HEK293 (cell line): ENCODE data around the gene TLR10.

Experiments used
- CTCF ChIA-PET: fragments of 350-600 bp; formaldehyde crosslinking; extraction: SDS; loops from one replicate; lab custom pipeline; 2021; ENCODE audit warnings: antibody characterized with exemption; lab: Yijun Ruan, JAX
- POLR2A ChIA-PET: fragments of 300-600 bp; formaldehyde crosslinking; extraction: SDS; loops from one replicate; lab custom pipeline; 2020; ENCODE audit warnings: antibody characterized with exemption, inconsistent platforms; lab: Yijun Ruan, JAX
- H3K27ac ChIP-seq: fragments of 200-500 bp; sonication (Bioruptor generic); 2 replicates; pipeline ENCODE4 v1.5.1; 2014; ENCODE audit warnings: low read depth, low read length, control low read depth, inconsistent platforms; ENCODE audit errors: extremely low read depth
- H3K36me3 ChIP-seq, 2 experiments: fragments of 200-500 bp in 1 of 2; sonication (Bioruptor generic) in 1 of 2; 1 replicate in 1 of 2; 2 replicates in 1 of 2; pipeline ENCODE4 v1.5.1; 2014 to 2017; ENCODE audit warnings: inconsistent platforms in 2 of 2, low read length in 2 of 2; ENCODE audit not compliant: control insufficient read depth in 2 of 2, insufficient read depth in 1 of 2
- H3K4me1 ChIP-seq: fragments of 200-500 bp; sonication (Bioruptor generic); 2 replicates; pipeline ENCODE4 v1.5.1; 2014; ENCODE audit warnings: mild to moderate bottlenecking, low read length, inconsistent platforms; ENCODE audit not compliant: control insufficient read depth, insufficient read depth
- H3K4me3 ChIP-seq: 2 replicates; pipeline ENCODE4 v1.5.1; 2011; ENCODE audit warnings: low read depth, mild to moderate bottlenecking, control low read depth, low read length, moderate library complexity
- H3K9me3 ChIP-seq: fragments of 200-500 bp; sonication (Bioruptor generic); 2 replicates; pipeline ENCODE4 v1.5.1; 2014; ENCODE audit warnings: low read depth, low read length, inconsistent platforms; ENCODE audit not compliant: control insufficient read depth, insufficient read depth
- ATF2 ChIP-seq: fragments of 450-650 bp; formaldehyde crosslinking; IDR thresholded peaks from 2 replicates; pipeline ENCODE4 v1.5.1; 2016; ENCODE audit warnings: missing biosample characterization, missing genetic modification characterization, low read depth
- BCL11A ChIP-seq: fragments of 450-650 bp; formaldehyde crosslinking; IDR thresholded peaks from 2 replicates; pipeline ENCODE4 v1.5.1; 2016; ENCODE audit warnings: low read depth, missing biosample characterization, missing genetic modification characterization
- GFI1B ChIP-seq: fragments of 450-650 bp; formaldehyde crosslinking; IDR thresholded peaks from 2 replicates; pipeline ENCODE4 v1.5.1; 2016; ENCODE audit warnings: missing biosample characterization, missing genetic modification characterization
- GLI4 ChIP-seq: fragments of 450-650 bp; formaldehyde crosslinking; IDR thresholded peaks from 2 replicates; pipeline ENCODE4 v1.5.1; 2016; ENCODE audit warnings: missing biosample characterization, missing genetic modification characterization
- GLIS2 ChIP-seq: fragments of 450-650 bp; formaldehyde crosslinking; IDR thresholded peaks from 2 replicates; pipeline ENCODE4 v1.5.1; 2016; ENCODE audit warnings: missing biosample characterization, missing genetic modification characterization
- HOXD13 ChIP-seq: sonication (generic); formaldehyde crosslinking; IDR thresholded peaks from 2 replicates; pipeline ENCODE4 v1.8.0; 2022; ENCODE audit warnings: missing genetic modification reagents, borderline replicate concordance
- OSR2 ChIP-seq: fragments of 450-650 bp; formaldehyde crosslinking; IDR thresholded peaks from 2 replicates; pipeline ENCODE4 v1.5.1; 2016; ENCODE audit warnings: missing biosample characterization, missing genetic modification characterization
- PRDM4 ChIP-seq: fragments of 450-650 bp; formaldehyde crosslinking; IDR thresholded peaks from 2 replicates; pipeline ENCODE4 v1.5.1; 2017; ENCODE audit warnings: missing biosample characterization, missing genetic modification characterization
- WT1 ChIP-seq: fragments of 450-650 bp; formaldehyde crosslinking; IDR thresholded peaks from 2 replicates; pipeline ENCODE4 v1.5.1; 2016; ENCODE audit warnings: missing biosample characterization, missing genetic modification characterization
- ZBTB8A ChIP-seq: fragments of 450-650 bp; formaldehyde crosslinking; IDR thresholded peaks from 2 replicates; pipeline ENCODE4 v1.5.1; 2016; ENCODE audit warnings: missing biosample characterization, missing genetic modification characterization
- ZEB2 ChIP-seq: fragments of 450-650 bp; formaldehyde crosslinking; IDR thresholded peaks from 2 replicates; pipeline ENCODE4 v1.5.1; 2016; ENCODE audit warnings: missing biosample characterization, missing genetic modification characterization
- ZFP69B ChIP-seq: fragments of 450-650 bp; formaldehyde crosslinking; IDR thresholded peaks from 2 replicates; pipeline ENCODE4 v1.5.1; 2016; ENCODE audit warnings: missing biosample characterization, missing genetic modification characterization
- ZNF169 ChIP-seq: fragments of 450-650 bp; formaldehyde crosslinking; IDR thresholded peaks from 2 replicates; pipeline ENCODE4 v1.5.1; 2016; ENCODE audit warnings: missing biosample characterization, missing genetic modification characterization
- ZNF19 ChIP-seq: fragments of 450-650 bp; formaldehyde crosslinking; IDR thresholded peaks from 2 replicates; pipeline ENCODE4; 2016; ENCODE audit warnings: missing biosample characterization, missing genetic modification characterization, low read depth
- ZNF24 ChIP-seq: fragments of 450-650 bp; formaldehyde crosslinking; IDR thresholded peaks from 2 replicates; pipeline ENCODE4 v1.5.1; 2016; ENCODE audit warnings: missing biosample characterization, missing genetic modification characterization
- ZNF274 ChIP-seq, 2 experiments: fragments of 200-500 bp in 1 of 2; fragments of 450-650 bp in 1 of 2; sonication (Bioruptor generic) in 1 of 2; formaldehyde crosslinking in 1 of 2; IDR thresholded peaks; 2 replicates each; pipeline versions ENCODE4 v1.5.1 to v1.6.1; 2014 to 2016; ENCODE audit warnings: borderline replicate concordance in 1 of 2, inconsistent platforms in 1 of 2, low read length in 1 of 2, missing biosample characterization in 1 of 2, missing genetic modification characterization in 1 of 2
- ZNF341 ChIP-seq: fragments of 450-650 bp; formaldehyde crosslinking; IDR thresholded peaks from 2 replicates; pipeline ENCODE4; 2016; ENCODE audit warnings: low read depth, missing biosample characterization, missing genetic modification characterization
- ZNF366 ChIP-seq: fragments of 450-650 bp; formaldehyde crosslinking; conservative IDR thresholded peaks from 2 replicates; pipeline ENCODE4 v1.5.1; 2016; ENCODE audit warnings: missing biosample characterization, missing genetic modification characterization
- ZNF548 ChIP-seq: fragments of 450-650 bp; formaldehyde crosslinking; IDR thresholded peaks from 2 replicates; pipeline ENCODE4 v1.5.1; 2016; ENCODE audit warnings: missing biosample characterization, missing genetic modification characterization
- ZNF621 ChIP-seq: fragments of 450-650 bp; formaldehyde crosslinking; IDR thresholded peaks from 2 replicates; pipeline ENCODE4 v1.5.1; 2017; ENCODE audit warnings: missing biosample characterization, missing genetic modification characterization
- ZNF626 ChIP-seq: fragments of 450-650 bp; sonication (Bioruptor Pico); formaldehyde crosslinking; IDR thresholded peaks from 2 replicates; pipeline ENCODE4 v1.5.1; 2018; ENCODE audit warnings: missing biosample characterization, missing genetic modification characterization, inconsistent platforms
- ZNF692 ChIP-seq: fragments of 450-650 bp; formaldehyde crosslinking; IDR thresholded peaks from 2 replicates; pipeline ENCODE4 v1.5.1; 2016; ENCODE audit warnings: missing biosample characterization, missing genetic modification characterization
- ZNF792 ChIP-seq: fragments of 450-650 bp; formaldehyde crosslinking; IDR thresholded peaks from 2 replicates; pipeline ENCODE4 v1.5.1; 2016; ENCODE audit warnings: missing biosample characterization, missing genetic modification characterization
- TF ChIP-seq, protein P1 (sequence below): fragments of 450-650 bp; formaldehyde crosslinking; IDR thresholded peaks from 2 replicates; pipeline ENCODE4 v1.5.1; 2016; ENCODE audit warnings: missing biosample characterization, missing genetic modification characterization
- TF ChIP-seq, protein P2 (sequence below): fragments of 450-650 bp; formaldehyde crosslinking; IDR thresholded peaks from 2 replicates; pipeline ENCODE4 v1.5.1; 2017; ENCODE audit warnings: missing biosample characterization, missing genetic modification characterization

TLR10 gene

DNA sequence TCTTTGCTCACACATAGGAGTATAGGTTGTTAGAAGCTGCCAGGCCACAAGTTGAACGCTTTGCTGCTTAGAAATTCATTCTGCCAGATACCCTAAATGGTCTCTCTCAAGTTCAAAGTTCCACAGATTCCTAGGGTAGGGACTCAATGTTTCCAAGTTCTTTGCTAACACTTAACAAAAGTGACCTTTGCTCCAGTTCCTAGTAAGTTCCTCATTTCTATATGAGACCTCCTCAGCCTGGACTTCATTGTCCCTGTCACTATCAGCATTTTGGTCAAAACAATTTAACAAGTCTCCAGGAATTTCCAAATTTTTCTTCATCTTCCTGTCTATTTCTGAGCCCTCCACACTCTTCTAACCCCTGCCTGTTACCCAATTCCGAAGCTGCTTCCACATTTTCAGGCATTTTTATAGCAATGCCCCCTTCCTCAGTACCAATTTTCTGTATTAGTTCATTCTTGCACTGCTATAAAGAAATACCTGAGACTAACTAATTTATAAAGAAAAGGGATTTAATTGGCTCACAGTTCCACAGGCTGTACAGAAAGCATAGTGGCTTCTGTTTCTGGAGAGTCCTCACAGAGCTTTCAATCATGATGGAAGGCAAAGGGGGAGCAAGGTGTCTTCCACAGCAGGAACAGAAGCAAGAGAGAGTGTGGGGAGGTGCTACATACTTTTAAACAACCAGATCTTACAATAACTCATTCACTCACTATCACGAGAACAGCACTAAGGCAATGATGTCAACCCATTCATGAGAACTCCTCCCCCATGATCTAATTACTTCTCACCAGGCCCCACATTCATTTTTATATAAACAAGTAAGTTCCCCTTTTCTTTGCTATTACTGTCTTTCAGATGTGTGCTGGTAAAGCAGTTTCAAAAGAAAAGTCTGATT lies 33.3 kb upstream of the TLR10 start:
- Histone ChIP-seq H3K27ac (no peak overlapping the region), H3K36me3 (no peaks in the 10 kb centered on the region), H3K9me3 (no peaks in the 10 kb centered on the region), H3K4me3 (no peak overlapping the region), H3K4me1 (no peaks in the 10 kb centered on the region)
- TF ChIP-seq ZNF274 (IDR thresholded peaks at IDR 0.05; ENCODE audit: low read length) = no peak
- no peak for TF ChIP-seq ZNF274 (tag by site-specific recombination; IDR thresholded peaks at IDR 0.05; ENCODE audit: borderline replicate concordance)
- TF ChIP-seq GLIS2 = no peak
- TF ChIP-seq ZNF366 (tag by site-specific recombination) = no peak
- TF ChIP-seq, protein P1, sequence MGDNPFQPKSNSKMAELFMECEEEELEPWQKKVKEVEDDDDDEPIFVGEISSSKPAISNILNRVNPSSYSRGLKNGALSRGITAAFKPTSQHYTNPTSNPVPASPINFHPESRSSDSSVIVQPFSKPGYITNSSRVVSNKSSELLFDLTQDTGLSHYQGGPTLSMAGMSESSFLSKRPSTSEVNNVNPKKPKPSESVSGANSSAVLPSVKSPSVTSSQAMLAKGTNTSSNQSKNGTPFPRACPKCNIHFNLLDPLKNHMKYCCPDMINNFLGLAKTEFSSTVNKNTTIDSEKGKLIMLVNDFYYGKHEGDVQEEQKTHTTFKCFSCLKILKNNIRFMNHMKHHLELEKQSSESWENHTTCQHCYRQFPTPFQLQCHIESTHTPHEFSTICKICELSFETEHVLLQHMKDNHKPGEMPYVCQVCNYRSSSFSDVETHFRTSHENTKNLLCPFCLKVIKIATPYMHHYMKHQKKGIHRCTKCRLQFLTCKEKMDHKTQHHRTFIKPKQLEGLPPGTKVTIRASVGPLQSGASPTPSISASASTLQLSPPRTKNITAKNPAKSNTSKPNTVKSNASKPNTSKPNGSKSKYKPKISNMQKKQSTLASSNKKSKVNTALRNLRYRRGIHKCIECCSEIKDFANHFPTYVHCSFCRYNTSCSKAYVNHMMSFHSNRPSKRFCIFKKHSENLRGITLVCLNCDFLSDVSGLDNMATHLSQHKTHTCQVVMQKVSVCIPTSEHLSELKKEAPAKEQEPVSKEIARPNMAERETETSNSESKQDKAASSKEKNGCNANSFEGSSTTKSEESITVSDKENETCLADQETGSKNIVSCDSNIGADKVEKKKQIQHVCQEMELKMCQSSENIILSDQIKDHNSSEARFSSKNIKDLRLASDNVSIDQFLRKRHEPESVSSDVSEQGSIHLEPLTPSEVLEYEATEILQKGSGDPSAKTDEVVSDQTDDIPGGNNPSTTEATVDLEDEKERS = no peak
- TF ChIP-seq ZNF341 (tag by site-specific recombination) = peak; percentile 66
- no peak for TF ChIP-seq GFI1B (tag by site-specific recombination)
- TF ChIP-seq ZEB2 (tag by site-specific recombination) = peak; percentile 43; the same call in 1 of the 2 replicates
- no peak for TF ChIP-seq ZNF548
- TF ChIP-seq OSR2 (tag by site-specific recombination) = peak; percentile 36; the same call in 1 of the 2 replicates
- peak; percentile 47; the same call in 1 of the 2 replicates for TF ChIP-seq WT1 (tag by site-specific recombination)
- no peak for TF ChIP-seq ZBTB8A (tag by site-specific recombination)
- TF ChIP-seq ZNF792 (tag by site-specific recombination) = no peak
- TF ChIP-seq BCL11A = no peak
- TF ChIP-seq ZNF19 = no peak
- no peak for TF ChIP-seq ZNF169 (tag by site-specific recombination)
- no peak for TF ChIP-seq PRDM4 (tag by site-specific recombination)
- no peak for TF ChIP-seq HOXD13 (CRISPR knock-in tag)
- TF ChIP-seq ZNF692 (tag by site-specific recombination) = peak; percentile 67
- no peak for TF ChIP-seq ATF2
- TF ChIP-seq GLI4 (tag by site-specific recombination) = no peak
- no peak for TF ChIP-seq ZNF626 (tag by site-specific recombination)
- no peak for TF ChIP-seq ZNF621 (tag by site-specific recombination)
- TF ChIP-seq ZFP69B (tag by site-specific recombination) = peak; percentile 54; the same call in 1 of the 2 replicates
- TF ChIP-seq, protein P2, sequence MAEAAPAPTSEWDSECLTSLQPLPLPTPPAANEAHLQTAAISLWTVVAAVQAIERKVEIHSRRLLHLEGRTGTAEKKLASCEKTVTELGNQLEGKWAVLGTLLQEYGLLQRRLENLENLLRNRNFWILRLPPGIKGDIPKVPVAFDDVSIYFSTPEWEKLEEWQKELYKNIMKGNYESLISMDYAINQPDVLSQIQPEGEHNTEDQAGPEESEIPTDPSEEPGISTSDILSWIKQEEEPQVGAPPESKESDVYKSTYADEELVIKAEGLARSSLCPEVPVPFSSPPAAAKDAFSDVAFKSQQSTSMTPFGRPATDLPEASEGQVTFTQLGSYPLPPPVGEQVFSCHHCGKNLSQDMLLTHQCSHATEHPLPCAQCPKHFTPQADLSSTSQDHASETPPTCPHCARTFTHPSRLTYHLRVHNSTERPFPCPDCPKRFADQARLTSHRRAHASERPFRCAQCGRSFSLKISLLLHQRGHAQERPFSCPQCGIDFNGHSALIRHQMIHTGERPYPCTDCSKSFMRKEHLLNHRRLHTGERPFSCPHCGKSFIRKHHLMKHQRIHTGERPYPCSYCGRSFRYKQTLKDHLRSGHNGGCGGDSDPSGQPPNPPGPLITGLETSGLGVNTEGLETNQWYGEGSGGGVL (tag by site-specific recombination) = peak; percentile 25; the same call in 1 of the 2 replicates
- 0 out of 2 replicates have a peak, but pooled peaks have one; percentile 33 for TF ChIP-seq ZNF24 (tag by site-specific recombination)
- CTCF ChIA-PET = interaction anchor here (0.6 to 1.5 kb wide), 2 partner anchors 33 to 45 kb away, joined by 4 to 7 read pairs; partner anchors contain the start of gene TLR10
- POLR2A ChIA-PET = no interaction called here
